GM23248 (cell line): ENCODE results near the gene GUCY2F.

Experiments
- EZH2 ChIP-seq: fragments of 200-600 bp; sonication (generic); IDR thresholded peaks from 2 replicates; pipeline ENCODE4 v1.6.1; 2018; ENCODE audit warnings: antibody characterized with exemption, mild to moderate bottlenecking; ENCODE audit not compliant: insufficient read depth, poor library complexity, severe bottlenecking
- EZH2phosphoT487 ChIP-seq: fragments of 200-600 bp; sonication (generic); IDR thresholded peaks from 2 replicates; pipeline ENCODE4 v1.6.1; 2018; ENCODE audit warnings: antibody characterized with exemption, moderate library complexity, mild to moderate bottlenecking, low read depth; ENCODE audit not compliant: insufficient read depth

GRCh38 chrX:109508915-109509314, 27.0 kb upstream of the GUCY2F start:
- no peak for TF ChIP-seq EZH2
- TF ChIP-seq EZH2phosphoT487, result no peak
